DND-41 (cell line): ENCODE data around the gene GPR68.

ENCODE experiments used
- EZH2 ChIP-seq: IDR thresholded peaks from 3 replicates; pipeline ENCODE4 v1.6.1; 2012; ENCODE audit warnings: borderline replicate concordance, low read depth, mild to moderate bottlenecking, moderate library complexity, low read length, inconsistent platforms; ENCODE audit not compliant: severe bottlenecking
- TF ChIP-seq, protein P1 (sequence below): IDR thresholded peaks from 2 replicates; pipeline ENCODE4 v1.5.1; 2012; ENCODE audit warnings: borderline replicate concordance, low read length, moderate library complexity, mild to moderate bottlenecking; ENCODE audit not compliant: poor library complexity, severe bottlenecking; ENCODE audit errors: extremely low read depth

DNA sequence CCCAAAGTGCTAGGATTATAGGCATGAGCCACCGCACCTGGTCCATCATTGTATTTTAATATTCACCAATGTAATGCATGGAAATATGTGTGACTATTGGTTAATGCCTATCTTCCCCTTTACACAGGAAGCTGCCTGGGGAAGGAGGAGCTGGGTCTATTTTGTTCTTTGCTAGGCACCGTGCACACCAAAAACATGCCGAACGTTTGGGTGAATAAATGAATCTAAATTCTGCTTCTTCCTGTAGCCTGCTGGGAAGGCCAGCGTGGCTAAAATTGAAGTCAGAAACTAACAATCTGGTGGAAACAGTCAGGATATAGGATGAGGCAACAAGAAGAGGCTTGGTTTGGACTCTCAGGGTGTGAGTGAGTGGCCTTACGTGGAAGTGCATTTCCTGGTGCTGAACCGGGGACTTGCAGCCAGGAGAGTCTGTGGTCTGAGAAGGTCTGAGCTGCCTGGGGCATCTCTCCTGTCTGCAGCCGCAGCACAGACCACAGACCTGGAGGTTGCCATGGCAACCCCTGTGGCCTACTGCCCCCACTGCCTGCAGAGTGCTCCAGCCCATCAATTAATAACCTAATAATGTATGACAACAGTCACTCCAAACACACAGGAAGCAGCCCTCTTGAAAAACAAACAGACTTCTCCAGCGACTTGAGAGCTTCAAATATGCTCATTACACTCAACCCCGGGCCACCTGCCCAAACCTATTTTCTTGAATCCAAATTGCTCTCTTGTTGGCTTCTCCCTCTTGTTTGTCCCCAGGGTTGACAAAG, 5.5 kb upstream of the GPR68 start:
- TF ChIP-seq, protein P1, sequence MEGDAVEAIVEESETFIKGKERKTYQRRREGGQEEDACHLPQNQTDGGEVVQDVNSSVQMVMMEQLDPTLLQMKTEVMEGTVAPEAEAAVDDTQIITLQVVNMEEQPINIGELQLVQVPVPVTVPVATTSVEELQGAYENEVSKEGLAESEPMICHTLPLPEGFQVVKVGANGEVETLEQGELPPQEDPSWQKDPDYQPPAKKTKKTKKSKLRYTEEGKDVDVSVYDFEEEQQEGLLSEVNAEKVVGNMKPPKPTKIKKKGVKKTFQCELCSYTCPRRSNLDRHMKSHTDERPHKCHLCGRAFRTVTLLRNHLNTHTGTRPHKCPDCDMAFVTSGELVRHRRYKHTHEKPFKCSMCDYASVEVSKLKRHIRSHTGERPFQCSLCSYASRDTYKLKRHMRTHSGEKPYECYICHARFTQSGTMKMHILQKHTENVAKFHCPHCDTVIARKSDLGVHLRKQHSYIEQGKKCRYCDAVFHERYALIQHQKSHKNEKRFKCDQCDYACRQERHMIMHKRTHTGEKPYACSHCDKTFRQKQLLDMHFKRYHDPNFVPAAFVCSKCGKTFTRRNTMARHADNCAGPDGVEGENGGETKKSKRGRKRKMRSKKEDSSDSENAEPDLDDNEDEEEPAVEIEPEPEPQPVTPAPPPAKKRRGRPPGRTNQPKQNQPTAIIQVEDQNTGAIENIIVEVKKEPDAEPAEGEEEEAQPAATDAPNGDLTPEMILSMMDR: no peak
- TF ChIP-seq EZH2: no peak
